Neural cell (in vitro differentiated cells): ENCODE results near the gene REPS2.

Experiments
- POLR2AphosphoS5 ChIP-seq: IDR thresholded peaks from 2 replicates; pipeline ENCODE4 v1.6.1; 2012
- TAF1 ChIP-seq: IDR thresholded peaks from 2 replicates; pipeline ENCODE4 v1.6.1; 2012; ENCODE audit warnings: low read depth
- TF ChIP-seq, protein P1 (sequence below): fragments of 450-650 bp; IDR thresholded peaks from 2 replicates; pipeline ENCODE4 v1.5.1; 2014; ENCODE audit warnings: antibody characterized with exemption, mild to moderate bottlenecking, moderate library complexity; ENCODE audit not compliant: poor library complexity, severe bottlenecking
- TF ChIP-seq, protein P2 (sequence below): IDR thresholded peaks from 2 replicates; pipeline ENCODE4 v1.6.1; 2012; ENCODE audit warnings: borderline replicate concordance

DNA sequence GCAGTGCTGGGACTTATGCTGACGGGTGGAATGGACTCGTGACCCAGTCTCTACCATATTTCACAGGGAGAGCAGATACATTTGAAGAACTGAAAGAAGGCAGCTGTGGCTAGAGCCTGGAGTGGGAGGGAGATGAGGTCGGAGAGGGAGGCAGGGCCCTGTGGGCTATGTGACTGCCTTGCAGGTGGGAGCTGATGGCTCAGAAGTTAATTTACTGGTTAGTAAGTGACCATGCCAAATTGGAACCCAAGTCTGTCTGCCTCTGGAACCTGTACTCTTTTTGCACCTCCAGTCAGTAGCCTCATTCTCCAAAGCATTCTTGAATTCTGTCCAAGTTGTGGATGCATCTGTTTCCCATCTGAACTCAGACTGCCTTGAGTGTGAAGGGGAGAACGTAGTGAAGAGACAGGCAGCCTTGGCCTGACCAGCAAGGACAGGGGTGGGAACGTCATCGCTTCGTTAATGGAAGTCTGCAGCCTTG lies 92.3 kb downstream of the REPS2 start:
- TF ChIP-seq, protein P1, sequence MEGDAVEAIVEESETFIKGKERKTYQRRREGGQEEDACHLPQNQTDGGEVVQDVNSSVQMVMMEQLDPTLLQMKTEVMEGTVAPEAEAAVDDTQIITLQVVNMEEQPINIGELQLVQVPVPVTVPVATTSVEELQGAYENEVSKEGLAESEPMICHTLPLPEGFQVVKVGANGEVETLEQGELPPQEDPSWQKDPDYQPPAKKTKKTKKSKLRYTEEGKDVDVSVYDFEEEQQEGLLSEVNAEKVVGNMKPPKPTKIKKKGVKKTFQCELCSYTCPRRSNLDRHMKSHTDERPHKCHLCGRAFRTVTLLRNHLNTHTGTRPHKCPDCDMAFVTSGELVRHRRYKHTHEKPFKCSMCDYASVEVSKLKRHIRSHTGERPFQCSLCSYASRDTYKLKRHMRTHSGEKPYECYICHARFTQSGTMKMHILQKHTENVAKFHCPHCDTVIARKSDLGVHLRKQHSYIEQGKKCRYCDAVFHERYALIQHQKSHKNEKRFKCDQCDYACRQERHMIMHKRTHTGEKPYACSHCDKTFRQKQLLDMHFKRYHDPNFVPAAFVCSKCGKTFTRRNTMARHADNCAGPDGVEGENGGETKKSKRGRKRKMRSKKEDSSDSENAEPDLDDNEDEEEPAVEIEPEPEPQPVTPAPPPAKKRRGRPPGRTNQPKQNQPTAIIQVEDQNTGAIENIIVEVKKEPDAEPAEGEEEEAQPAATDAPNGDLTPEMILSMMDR = no peak
- TF ChIP-seq POLR2AphosphoS5 = no peak
- TF ChIP-seq, protein P2, sequence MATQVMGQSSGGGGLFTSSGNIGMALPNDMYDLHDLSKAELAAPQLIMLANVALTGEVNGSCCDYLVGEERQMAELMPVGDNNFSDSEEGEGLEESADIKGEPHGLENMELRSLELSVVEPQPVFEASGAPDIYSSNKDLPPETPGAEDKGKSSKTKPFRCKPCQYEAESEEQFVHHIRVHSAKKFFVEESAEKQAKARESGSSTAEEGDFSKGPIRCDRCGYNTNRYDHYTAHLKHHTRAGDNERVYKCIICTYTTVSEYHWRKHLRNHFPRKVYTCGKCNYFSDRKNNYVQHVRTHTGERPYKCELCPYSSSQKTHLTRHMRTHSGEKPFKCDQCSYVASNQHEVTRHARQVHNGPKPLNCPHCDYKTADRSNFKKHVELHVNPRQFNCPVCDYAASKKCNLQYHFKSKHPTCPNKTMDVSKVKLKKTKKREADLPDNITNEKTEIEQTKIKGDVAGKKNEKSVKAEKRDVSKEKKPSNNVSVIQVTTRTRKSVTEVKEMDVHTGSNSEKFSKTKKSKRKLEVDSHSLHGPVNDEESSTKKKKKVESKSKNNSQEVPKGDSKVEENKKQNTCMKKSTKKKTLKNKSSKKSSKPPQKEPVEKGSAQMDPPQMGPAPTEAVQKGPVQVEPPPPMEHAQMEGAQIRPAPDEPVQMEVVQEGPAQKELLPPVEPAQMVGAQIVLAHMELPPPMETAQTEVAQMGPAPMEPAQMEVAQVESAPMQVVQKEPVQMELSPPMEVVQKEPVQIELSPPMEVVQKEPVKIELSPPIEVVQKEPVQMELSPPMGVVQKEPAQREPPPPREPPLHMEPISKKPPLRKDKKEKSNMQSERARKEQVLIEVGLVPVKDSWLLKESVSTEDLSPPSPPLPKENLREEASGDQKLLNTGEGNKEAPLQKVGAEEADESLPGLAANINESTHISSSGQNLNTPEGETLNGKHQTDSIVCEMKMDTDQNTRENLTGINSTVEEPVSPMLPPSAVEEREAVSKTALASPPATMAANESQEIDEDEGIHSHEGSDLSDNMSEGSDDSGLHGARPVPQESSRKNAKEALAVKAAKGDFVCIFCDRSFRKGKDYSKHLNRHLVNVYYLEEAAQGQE = no peak
- TF ChIP-seq TAF1 = no peak
